GM20000 (cell line): ENCODE results near the gene PTPMT1.

Source experiments
- DNase-seq: peaks from one replicate; pipeline ENCODE4 v3.0.0; 2012; ENCODE audit warnings: low spot score
- TF ChIP-seq, protein P1 (sequence below): IDR thresholded peaks from 2 replicates; pipeline ENCODE4 v1.5.1; 2012; ENCODE audit warnings: mild to moderate bottlenecking, control low read depth; ENCODE audit errors: extremely low read depth, missing control alignments

Gene PTPMT1

DNA sequence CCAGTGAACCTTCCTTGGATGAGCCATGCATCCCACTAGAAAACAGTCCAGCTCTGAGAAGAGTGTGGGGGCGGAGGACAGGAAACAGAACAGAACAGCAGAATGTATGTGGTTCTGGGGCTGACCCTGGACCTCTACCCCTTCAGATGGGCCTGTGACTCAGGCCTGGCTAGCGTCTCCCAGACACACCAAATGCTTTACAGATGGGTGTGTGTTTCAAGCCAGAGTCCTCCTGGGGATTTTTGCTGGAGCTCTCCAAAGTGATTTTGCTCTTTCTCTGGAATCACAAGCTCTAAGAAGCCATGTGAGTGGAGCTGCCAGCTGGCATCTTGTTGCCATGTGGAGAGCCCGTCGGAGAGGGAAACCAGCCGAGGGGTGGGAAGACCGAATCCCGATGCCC, 42.0 kb downstream of the PTPMT1 start:
- TF ChIP-seq, protein P1, sequence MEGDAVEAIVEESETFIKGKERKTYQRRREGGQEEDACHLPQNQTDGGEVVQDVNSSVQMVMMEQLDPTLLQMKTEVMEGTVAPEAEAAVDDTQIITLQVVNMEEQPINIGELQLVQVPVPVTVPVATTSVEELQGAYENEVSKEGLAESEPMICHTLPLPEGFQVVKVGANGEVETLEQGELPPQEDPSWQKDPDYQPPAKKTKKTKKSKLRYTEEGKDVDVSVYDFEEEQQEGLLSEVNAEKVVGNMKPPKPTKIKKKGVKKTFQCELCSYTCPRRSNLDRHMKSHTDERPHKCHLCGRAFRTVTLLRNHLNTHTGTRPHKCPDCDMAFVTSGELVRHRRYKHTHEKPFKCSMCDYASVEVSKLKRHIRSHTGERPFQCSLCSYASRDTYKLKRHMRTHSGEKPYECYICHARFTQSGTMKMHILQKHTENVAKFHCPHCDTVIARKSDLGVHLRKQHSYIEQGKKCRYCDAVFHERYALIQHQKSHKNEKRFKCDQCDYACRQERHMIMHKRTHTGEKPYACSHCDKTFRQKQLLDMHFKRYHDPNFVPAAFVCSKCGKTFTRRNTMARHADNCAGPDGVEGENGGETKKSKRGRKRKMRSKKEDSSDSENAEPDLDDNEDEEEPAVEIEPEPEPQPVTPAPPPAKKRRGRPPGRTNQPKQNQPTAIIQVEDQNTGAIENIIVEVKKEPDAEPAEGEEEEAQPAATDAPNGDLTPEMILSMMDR: no peak
- no peak for DNase-seq

DNA sequence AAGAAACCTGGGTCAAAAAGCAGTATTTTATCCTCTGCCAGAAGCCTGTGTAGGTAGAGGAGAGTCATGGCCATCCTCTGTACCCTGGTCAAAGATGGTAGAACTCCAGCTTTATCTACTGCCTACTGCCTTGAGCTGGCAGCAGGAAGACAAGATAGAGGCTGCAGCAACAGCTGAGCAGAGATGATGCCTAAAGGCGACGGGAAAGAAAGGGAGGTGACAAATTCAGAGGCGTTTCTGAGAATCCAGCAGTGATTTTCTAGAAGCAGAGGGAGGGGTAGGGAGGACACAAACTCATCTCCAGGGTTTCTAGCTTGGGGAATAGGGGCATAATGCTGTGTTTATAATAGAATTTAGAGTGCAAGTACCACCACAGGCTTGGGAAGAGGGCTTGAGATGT, 44.3 kb downstream of the PTPMT1 start:
- DNase-seq: no peak
- TF ChIP-seq, protein P1: no peak

GRCh38 chr11:47611348-47611794, 46.0 kb downstream of the PTPMT1 start:
- TF ChIP-seq, protein P1: no peak
- DNase-seq: peak; percentile 37

- DNase-seq: no peak
- TF ChIP-seq, protein P1: no peak
Observed at GRCh38 chr11:47615249-47615648, 49.9 kb downstream of the PTPMT1 start.

DNA sequence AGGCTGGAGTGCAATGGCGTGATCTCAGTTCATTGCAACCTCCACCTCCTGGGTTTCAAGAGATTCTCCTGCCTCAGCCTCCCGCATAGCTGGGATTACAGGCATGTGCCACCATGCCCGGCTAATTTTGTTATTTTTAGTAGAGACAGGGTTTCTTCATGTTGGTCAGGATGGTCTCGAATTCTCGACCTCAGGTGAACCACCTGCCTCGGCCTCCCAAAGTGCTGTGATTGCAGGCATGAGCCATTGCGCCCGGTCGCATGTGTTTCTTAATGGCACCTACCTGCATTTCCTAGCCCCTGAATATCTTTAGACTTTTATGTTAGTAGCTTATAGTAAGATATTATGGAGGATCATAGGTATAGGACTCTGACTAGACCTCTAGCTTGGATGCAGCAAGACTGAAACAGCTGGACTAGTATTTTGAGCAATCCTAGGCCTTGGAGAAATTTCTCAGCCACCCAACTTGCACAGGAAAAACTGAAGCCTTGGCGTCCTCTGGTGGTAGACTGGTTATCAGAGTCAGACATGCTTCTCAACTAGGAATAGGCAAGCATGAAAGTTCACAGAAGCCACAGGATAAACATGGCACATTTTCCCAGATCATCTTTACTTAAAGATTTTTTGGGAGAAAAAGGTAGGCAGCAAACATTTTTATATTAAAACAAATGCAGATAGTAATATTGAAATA, 51.5 kb downstream of the PTPMT1 start:
- TF ChIP-seq, protein P1: peak; percentile 64
- no peak for DNase-seq

DNA sequence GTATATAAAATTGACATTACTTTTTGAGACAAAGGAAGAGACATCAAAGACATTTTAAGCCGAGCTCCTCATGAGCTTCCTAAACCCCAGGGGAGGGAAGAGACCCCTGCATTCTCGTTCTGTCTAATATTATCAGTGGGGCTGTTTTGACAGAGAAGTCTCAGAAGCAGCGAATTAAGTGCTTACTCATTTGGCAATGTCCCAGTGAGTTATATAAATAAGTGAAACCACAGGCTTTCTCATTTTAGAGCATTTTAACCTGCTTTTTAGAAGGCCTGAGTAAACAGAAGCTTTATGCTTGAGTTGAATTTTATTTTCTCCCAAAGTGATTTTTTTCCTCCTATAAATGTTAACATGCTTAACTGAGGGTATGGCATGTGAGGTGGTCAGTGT, 52.0 kb downstream of the PTPMT1 start:
- TF ChIP-seq, protein P1: no peak

GRCh38 chr11:47620836-47621378, 55.5 kb downstream of the PTPMT1 start:
- no peak for DNase-seq
- TF ChIP-seq, protein P1: no peak

More for the DNA sequence above, 52.0 kb downstream of the PTPMT1 start:
- DNase-seq: no peak
